DND-41 (cell line): ENCODE results near the gene EP400.

Experiments used
- CTCF ChIP-seq: IDR thresholded peaks from 2 replicates; pipeline ENCODE4 v1.5.1; 2012; ENCODE audit warnings: borderline replicate concordance, low read length, moderate library complexity, mild to moderate bottlenecking; ENCODE audit not compliant: poor library complexity, severe bottlenecking; ENCODE audit errors: extremely low read depth
- EZH2 ChIP-seq: IDR thresholded peaks from 3 replicates; pipeline ENCODE4 v1.6.1; 2012; ENCODE audit warnings: borderline replicate concordance, low read depth, mild to moderate bottlenecking, moderate library complexity, low read length, inconsistent platforms; ENCODE audit not compliant: severe bottlenecking

GRCh38 chr12:131934535-131934934 lies 15.2 kb upstream of the EP400 start:
- TF ChIP-seq CTCF (no peak), EZH2 (no peak)
